HG02763 (cell line): Measurements from ENCODE around the gene CRIM1.
"Not testable (repeated sequence)": the region's sequence is repeated elsewhere in the genome, so short reads cannot be mapped to it uniquely, and the experiment has no call there.

Experiments used
- ATAC-seq: cut with Tn5 transposase; IDR thresholded peaks from one replicate; pipeline ENCODE4 v1.9.1; 2021; ENCODE audit warnings: mild to moderate bottlenecking, moderate library complexity; ENCODE audit not compliant: unreplicated experiment

The CRIM1 gene

GRCh38 chr2:36355151-36355889 is at the start of gene CRIM1:
Gene CRIM1, plus strand, starts transcription at chr2:36355778. Its CDS starts 515 bp downstream, at chr2:36356293.
- ATAC-seq, result peak; percentile 42

- ATAC-seq, result no peak
Measured at GRCh38 chr2:36307441-36307840, 48.1 kb upstream of the CRIM1 start.

- not testable (repeated sequence) for ATAC-seq
Measured at GRCh38 chr2:36310444-36310843, 45.1 kb upstream of the CRIM1 start.

- no peak for ATAC-seq
Measured at GRCh38 chr2:36318547-36318946, 37.0 kb upstream of the CRIM1 start.

GRCh38 chr2:36322108-36322507 is 33.5 kb upstream of the CRIM1 start:
- no peak for ATAC-seq

- no peak for ATAC-seq
Measured at GRCh38 chr2:36326286-36326685, 29.3 kb upstream of the CRIM1 start.

GRCh38 chr2:36329251-36329650 is 26.3 kb upstream of the CRIM1 start:
- ATAC-seq, result no peak

GRCh38 chr2:36329746-36330472 is 25.7 kb upstream of the CRIM1 start:
- ATAC-seq, result no peak

GRCh38 chr2:36330473-36331395 is 24.8 kb upstream of the CRIM1 start:
- ATAC-seq, result no peak

- no peak for ATAC-seq
Measured at GRCh38 chr2:36333350-36334012, 22.1 kb upstream of the CRIM1 start.

GRCh38 chr2:36335597-36335996 is 20.0 kb upstream of the CRIM1 start:
- ATAC-seq, result no peak

GRCh38 chr2:36336321-36336720 is 19.3 kb upstream of the CRIM1 start:
- no peak for ATAC-seq

- no peak for ATAC-seq
Measured at GRCh38 chr2:36337354-36337753, 18.2 kb upstream of the CRIM1 start.

- no peak for ATAC-seq
Measured at GRCh38 chr2:36338124-36338826, 17.3 kb upstream of the CRIM1 start.

GRCh38 chr2:36338827-36339145 is 16.8 kb upstream of the CRIM1 start:
- no peak for ATAC-seq

GRCh38 chr2:36339607-36340218 is 15.9 kb upstream of the CRIM1 start:
- ATAC-seq, result no peak

GRCh38 chr2:36343606-36344005 is 12.0 kb upstream of the CRIM1 start:
- no peak for ATAC-seq

- ATAC-seq, result no peak
Measured at GRCh38 chr2:36348721-36349120, 6.9 kb upstream of the CRIM1 start.

- no peak for ATAC-seq
Measured at GRCh38 chr2:36351291-36351690, 4.3 kb upstream of the CRIM1 start.
